Osteoblast (primary cell): ENCODE data around the gene FHIT. TPM values are rescaled to one million over a fixed set of nuclear protein-coding genes. Genes with fewer than 3 reads are reported as not detected.

Experiments used
- DNase-seq: peaks from one replicate; pipeline ENCODE4 v3.0.0; 2011; ENCODE audit warnings: low spot score, mixed read lengths; ENCODE audit not compliant: insufficient read length; ENCODE audit errors: missing footprints
- H2AFZ ChIP-seq: 2 replicates; pipeline ENCODE4 v1.6.0; 2011; ENCODE audit warnings: mild to moderate bottlenecking, low read length
- H3K27ac ChIP-seq: 2 replicates; pipeline ENCODE4 v1.5.1; 2011; ENCODE audit warnings: mild to moderate bottlenecking, low read depth, low read length, moderate library complexity
- H3K27me3 ChIP-seq: 2 replicates; pipeline ENCODE4 v1.6.0; 2012; ENCODE audit warnings: mild to moderate bottlenecking, control low read depth, inconsistent platforms, low read length, moderate library complexity; ENCODE audit not compliant: insufficient read depth
- H3K36me3 ChIP-seq: 2 replicates; pipeline ENCODE4 v1.5.1; 2011; ENCODE audit warnings: mild to moderate bottlenecking, low read length, control low read depth, moderate library complexity; ENCODE audit not compliant: insufficient read depth
- H3K4me1 ChIP-seq: 2 replicates; pipeline ENCODE4 v1.5.1; 2011; ENCODE audit warnings: mild to moderate bottlenecking, low read length, control low read depth, moderate library complexity; ENCODE audit not compliant: insufficient read depth
- H3K4me2 ChIP-seq: 2 replicates; pipeline ENCODE4 v1.6.0; 2011; ENCODE audit warnings: mild to moderate bottlenecking, low read length; ENCODE audit not compliant: insufficient read depth
- H3K4me3 ChIP-seq: fragments of 200-600 bp; sonication (generic); 3 replicates; pipeline ENCODE4 v1.5.1; 2012; ENCODE audit warnings: mild to moderate bottlenecking, low read length, inconsistent platforms; ENCODE audit not compliant: insufficient read depth
- H3K79me2 ChIP-seq: 2 replicates; pipeline ENCODE4 v1.6.0; 2012; ENCODE audit warnings: mild to moderate bottlenecking, low read length, control low read depth, inconsistent platforms; ENCODE audit not compliant: insufficient read depth
- H3K9me3 ChIP-seq: 2 replicates; pipeline ENCODE4 v1.5.1; 2011; ENCODE audit warnings: low read depth, low read length, control low read depth
- H4K20me1 ChIP-seq: 2 replicates; pipeline ENCODE4 v1.6.0; 2012; ENCODE audit warnings: mild to moderate bottlenecking, low read length, control low read depth; ENCODE audit not compliant: insufficient read depth
- total RNA-seq: library from RNA; depleted of rRNA; stranded (reverse); fragments of >200 nt; gene quantifications from 2 replicates; pipeline ENCODE4 v1.2.3, GENCODE V29; 2012
- TF ChIP-seq, protein P1 (sequence below): IDR thresholded peaks from 2 replicates; pipeline ENCODE4 v1.5.1; 2011; ENCODE audit warnings: mild to moderate bottlenecking, low read depth, low read length, moderate library complexity; ENCODE audit errors: extremely low read depth

FHIT gene
- total RNA-seq, 1 donor = 3.3 TPM

DNA sequence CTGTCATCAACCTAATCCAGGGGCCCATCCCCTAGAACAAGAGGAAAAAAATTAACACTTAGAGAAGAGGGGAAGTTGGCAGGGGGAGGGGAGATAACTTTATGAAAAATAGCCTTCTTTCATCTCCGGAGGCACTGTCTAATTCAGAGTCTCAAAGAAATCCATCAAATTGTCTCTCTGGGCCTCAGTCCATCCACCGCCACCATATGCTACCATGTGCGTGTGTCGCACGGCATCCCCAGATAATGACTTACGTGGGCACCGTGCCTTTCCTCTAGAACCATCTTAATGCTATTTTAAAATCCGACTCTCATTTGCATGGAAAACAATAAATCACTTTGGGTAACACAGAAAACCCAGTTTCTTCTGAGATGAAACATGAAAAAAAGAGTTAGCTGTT, 619.7 kb downstream of the FHIT start:
- TF ChIP-seq, protein P1, sequence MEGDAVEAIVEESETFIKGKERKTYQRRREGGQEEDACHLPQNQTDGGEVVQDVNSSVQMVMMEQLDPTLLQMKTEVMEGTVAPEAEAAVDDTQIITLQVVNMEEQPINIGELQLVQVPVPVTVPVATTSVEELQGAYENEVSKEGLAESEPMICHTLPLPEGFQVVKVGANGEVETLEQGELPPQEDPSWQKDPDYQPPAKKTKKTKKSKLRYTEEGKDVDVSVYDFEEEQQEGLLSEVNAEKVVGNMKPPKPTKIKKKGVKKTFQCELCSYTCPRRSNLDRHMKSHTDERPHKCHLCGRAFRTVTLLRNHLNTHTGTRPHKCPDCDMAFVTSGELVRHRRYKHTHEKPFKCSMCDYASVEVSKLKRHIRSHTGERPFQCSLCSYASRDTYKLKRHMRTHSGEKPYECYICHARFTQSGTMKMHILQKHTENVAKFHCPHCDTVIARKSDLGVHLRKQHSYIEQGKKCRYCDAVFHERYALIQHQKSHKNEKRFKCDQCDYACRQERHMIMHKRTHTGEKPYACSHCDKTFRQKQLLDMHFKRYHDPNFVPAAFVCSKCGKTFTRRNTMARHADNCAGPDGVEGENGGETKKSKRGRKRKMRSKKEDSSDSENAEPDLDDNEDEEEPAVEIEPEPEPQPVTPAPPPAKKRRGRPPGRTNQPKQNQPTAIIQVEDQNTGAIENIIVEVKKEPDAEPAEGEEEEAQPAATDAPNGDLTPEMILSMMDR = no peak
- Histone ChIP-seq H3K4me2 (no peak overlapping the region), H3K4me3 (no peak overlapping the region), H4K20me1 (no peaks in the 10 kb centered on the region), H3K36me3 (no peaks in the 10 kb centered on the region), H3K4me1 (no peaks in the 10 kb centered on the region), H2AFZ (no peak overlapping the region), H3K9me3 (no peaks in the 10 kb centered on the region), H3K27ac (no peak overlapping the region), H3K27me3 (no peaks in the 10 kb centered on the region), H3K79me2 (no peaks in the 10 kb centered on the region)
- no peak for DNase-seq

- Histone ChIP-seq H3K4me2 (no peak overlapping the region), H3K4me1 (no peaks in the 10 kb centered on the region), H4K20me1 (no peaks in the 10 kb centered on the region), H3K27ac (no peak overlapping the region), H3K9me3 (no peaks in the 10 kb centered on the region), H3K4me3 (no peak overlapping the region), H3K79me2 (no peaks in the 10 kb centered on the region), H3K36me3 (no peaks in the 10 kb centered on the region), H2AFZ (no peak overlapping the region), H3K27me3 (no peaks in the 10 kb centered on the region)
- TF ChIP-seq, protein P1 = no peak
- no peak for DNase-seq
Observed at GRCh38 chr3:60630953-60631352, 620.3 kb downstream of the FHIT start.

DNA sequence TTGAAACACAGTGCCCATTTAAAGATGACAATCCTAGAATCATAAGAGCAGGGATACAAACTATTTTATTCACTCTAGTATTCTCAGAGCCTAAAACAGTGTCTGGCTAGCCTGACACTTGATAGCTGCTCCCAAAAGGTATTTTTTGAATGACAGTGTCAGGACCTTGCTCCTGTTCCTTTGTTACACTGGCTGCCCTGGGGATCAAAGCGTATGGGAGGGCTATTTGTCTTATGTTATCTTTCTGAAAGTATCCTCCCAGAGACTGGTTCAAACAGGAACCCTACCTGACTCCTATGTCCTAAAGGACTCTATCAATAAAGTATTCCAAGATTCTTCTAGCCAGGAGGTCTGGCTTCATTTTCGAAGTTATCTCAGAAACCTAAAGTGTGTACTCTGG, 621.4 kb downstream of the FHIT start:
- Histone ChIP-seq H3K36me3 (no peaks in the 10 kb centered on the region), H2AFZ (no peak overlapping the region), H3K27me3 (no peaks in the 10 kb centered on the region), H3K4me3 (no peak overlapping the region), H3K27ac (no peak overlapping the region), H3K4me1 (no peaks in the 10 kb centered on the region), H4K20me1 (no peaks in the 10 kb centered on the region), H3K4me2 (no peak overlapping the region), H3K79me2 (no peaks in the 10 kb centered on the region), H3K9me3 (no peaks in the 10 kb centered on the region)
- TF ChIP-seq, protein P1 = no peak
- DNase-seq = no peak

DNA sequence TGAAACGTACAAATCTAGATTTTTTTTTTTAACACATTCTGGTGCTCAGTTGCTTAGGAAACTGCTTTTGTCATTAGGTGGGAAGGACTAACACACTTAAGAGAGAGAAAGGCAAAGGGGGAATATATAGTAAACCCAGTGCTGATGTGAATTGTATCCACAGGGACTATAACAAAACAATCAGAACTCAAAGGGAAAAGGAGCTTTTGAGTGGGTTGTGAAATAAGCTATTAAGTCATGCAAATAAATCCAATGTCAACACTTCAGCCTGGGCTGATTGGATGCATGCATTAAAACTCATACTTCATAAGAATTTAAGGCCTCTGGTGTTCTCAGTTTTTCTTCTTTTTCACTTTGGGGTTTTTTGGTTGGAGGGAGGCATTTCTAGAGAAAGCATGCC, 628.9 kb downstream of the FHIT start:
- H3K4me2 ChIP-seq = no peak overlapping the region
- no peak overlapping the region for H2AFZ ChIP-seq
- H3K27me3 ChIP-seq = no peaks in the 10 kb centered on the region
- no peaks in the 10 kb centered on the region for H4K20me1 ChIP-seq
- TF ChIP-seq, protein P1 = no peak
- H3K4me1 ChIP-seq = no peaks in the 10 kb centered on the region
- no peak overlapping the region for H3K4me3 ChIP-seq
- DNase-seq = no peak
- H3K79me2 ChIP-seq = no peaks in the 10 kb centered on the region
- H3K9me3 ChIP-seq = no peaks in the 10 kb centered on the region
- H3K27ac ChIP-seq = no peak overlapping the region
- no peaks in the 10 kb centered on the region for H3K36me3 ChIP-seq
